Activated effector memory CD4-positive, alpha-beta T cell treated with Interleukin-2 at 50 U/mL for 16 hours (primary cell): ENCODE measurements around the gene EBPL.

ENCODE experiments used
- DNase-seq: peaks from one replicate; pipeline ENCODE4 v3.0.0-alpha.2; 2020

Gene EBPL

DNA sequence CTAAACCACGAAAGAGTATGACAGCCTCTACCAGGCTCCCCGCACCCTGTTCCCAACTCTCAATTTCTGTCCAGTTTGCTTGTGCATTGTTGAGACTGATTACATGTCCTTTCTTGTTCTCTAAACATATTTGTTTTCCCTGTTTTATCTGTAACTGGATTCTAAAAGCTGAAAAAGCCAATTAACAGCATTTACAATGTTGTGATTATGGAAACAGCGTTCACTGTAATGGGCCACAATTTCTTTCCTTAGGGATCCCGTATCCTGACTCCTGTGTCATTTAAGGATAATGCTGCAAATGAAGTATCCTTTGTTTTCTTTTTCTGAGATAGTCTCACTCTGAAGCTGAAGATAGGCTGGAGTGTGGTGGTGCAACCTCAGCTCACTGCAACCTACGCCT is 20.5 kb downstream of the EBPL start:
- DNase-seq, result no peak

DNA sequence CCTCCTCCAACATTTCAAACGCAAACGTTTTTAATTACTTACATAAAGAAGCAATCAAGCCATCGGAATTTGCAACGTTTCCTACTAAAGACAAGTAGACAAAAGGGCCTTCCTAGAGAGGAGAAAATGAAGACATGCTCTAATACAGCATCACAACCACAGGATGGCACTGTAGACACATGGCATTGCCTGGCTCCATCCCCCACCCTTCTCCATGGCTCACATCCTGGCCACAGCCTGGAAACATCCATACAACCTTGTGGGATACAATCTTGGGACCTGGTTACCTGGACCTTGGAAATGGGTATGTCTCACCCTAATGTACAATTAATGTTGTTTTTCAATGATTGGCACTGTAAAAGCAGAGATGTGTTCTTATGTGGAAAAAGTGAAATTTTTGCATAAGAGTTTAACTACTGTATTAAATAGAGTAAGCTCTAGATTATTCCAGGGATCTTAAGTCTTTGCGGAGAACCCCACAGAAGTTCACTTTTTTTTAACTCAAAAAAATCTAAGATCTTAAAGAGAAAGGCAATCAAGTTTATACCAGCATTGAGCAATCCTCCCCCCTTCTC is 21.5 kb downstream of the EBPL start:
- DNase-seq, result no peak

DNA sequence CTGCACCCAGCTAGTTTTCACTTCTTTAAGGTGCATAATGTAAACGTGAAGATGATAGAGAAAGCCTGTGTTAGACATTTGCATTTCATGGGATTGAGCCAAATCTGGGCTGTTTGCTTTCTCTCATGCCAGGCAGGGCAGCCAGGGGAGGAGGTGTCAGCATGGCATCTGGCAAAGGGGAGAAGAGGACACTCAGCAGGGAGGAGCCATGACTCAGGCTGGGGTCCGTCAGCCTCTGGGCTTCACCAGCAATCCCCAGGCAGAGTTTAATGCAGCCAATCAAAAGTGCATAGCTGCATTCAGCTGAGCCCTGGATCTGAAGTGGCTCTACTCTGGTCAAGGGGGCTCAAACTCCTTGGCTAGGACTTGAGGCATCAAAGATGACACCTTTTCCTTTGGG is 23.5 kb downstream of the EBPL start:
- no peak for DNase-seq

DNA sequence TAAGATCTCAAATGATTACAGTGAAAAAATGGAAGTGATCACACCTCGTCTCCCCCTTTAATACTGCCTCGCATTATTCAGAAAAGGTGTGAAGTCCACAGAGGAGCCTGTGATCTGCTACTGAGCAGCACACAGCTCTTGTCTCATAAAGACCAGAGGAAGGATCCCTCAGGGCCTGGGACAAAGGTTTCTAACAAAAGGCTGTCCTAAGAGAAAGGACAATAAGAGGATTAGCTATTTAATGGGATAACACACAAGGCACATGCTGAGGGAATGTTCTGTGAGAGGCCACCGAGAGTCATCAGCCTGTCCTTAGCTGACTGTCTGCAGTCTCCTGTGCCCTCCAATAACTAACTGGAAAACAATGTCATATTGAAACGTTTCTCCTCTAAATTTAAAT is 26.7 kb downstream of the EBPL start:
- DNase-seq, result no peak

DNA sequence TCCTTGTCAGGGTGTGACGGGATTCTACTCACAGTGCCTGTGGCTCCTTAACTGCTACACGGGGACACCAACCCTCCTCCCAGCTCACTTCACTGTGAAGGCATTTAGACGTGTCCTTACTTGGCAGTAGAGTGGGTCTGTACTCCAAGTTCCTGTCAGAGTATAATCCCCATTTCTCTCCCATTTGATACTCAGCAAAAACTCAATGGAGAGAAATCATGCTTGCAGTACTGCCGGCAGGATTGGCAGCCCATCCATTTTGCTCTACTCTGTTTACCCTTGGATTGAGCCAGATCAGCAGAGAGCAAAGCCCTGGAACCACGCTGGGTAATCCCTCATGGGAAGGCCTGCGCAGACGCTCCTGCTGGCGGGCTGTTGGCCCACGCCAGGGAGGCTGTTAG is 34.0 kb downstream of the EBPL start:
- no peak for DNase-seq

DNA sequence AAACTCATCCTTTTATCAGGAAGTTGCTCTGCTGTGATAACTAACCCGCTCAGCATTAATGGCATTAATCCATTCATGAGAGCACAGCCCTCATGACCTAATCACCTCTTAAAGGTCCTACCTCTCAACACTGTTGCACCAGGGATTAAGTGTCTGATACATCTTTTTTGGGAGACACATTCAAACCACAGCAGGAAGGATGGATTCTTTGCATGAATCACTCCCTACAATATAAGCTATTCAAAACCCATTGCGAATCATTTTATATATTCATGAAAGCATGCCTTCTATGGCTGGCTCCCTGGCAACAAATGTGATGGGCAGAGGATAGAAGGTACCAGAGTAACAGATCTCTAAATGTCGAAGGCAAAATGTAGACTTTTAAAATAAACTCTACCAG is 35.4 kb downstream of the EBPL start:
- DNase-seq, result no peak

DNA sequence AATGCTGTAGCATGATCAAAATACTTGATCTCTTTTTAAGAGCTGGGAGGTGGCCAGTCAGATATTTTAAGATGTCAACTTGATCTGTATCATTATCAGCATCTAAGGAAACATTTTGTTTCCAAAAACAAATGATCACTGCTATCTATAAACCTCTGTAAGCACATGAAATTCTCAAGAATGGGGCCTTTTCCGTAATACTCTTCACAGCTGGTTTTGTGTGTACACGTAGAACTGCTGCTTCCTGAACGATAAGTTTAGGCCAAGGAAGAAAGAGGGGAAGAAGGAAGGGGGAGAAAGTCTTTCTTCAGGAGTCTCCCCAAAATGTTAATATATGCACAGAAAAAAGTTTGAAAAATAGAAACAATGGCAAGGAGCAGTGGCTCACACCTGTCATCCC is 37.3 kb downstream of the EBPL start:
- no peak for DNase-seq

DNA sequence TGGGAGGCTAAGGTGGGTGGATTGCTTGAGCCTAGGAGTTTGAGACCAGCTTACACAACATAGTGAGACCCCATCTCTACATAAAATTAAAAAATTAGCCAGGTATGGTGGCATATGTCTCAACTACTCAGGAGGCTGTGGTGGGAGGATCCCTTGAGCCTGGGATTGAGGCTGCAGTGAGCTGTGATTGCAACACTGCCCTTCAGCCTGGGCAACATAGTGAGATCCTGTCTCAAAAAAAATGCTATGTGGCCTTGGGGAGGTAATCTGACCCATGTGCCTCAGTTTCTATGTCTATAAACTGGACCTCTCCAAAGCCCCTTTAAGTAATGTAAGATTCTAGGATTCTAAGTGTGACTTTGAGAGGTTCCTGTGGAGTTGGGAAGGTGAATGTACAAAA is 37.8 kb downstream of the EBPL start:
- DNase-seq, result no peak

DNA sequence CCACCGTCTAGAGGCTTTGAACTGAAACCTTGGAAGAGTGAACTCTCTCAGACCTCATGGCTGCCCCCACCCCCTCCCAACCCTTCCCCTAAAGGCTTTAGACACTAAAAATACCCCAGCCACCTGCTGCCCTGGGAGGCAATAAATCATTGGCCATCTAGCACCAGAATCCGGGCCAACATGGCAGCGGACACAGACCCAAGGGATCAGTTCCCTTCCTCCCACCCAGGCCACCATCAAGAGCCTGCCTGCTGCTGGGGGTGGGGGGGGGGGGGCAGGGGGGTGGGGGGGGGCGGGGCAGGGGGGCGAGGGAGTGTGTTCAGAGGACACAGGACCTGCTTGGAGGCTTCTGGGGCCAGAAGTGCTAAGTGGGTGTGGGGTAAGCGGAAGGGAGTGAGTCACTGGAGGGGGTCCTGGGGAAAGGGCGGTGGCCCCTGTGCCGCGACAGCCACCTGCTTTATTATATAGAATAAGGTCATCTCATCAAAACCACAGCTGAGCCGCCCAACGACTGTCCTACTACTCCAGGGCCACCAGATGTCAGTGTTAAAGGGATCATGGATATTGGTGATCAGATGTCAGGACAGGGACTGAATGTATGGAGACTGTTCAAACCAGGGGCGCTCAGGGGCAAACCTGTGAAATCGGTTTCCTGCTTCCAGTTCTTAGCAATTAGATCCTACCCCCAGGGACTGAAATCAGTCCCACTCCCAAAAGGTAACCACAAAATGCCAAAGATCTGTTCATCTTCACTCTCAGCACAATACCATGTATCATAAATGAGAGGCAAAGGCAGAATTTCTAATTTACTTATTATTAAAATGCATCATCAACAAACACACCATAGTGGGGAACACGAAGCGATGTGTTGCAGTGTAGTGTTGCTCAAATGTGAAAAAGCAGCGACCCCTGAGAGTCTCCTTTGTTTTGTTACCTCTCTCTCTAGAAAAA is 38.7 kb downstream of the EBPL start:
- DNase-seq, result no peak

DNA sequence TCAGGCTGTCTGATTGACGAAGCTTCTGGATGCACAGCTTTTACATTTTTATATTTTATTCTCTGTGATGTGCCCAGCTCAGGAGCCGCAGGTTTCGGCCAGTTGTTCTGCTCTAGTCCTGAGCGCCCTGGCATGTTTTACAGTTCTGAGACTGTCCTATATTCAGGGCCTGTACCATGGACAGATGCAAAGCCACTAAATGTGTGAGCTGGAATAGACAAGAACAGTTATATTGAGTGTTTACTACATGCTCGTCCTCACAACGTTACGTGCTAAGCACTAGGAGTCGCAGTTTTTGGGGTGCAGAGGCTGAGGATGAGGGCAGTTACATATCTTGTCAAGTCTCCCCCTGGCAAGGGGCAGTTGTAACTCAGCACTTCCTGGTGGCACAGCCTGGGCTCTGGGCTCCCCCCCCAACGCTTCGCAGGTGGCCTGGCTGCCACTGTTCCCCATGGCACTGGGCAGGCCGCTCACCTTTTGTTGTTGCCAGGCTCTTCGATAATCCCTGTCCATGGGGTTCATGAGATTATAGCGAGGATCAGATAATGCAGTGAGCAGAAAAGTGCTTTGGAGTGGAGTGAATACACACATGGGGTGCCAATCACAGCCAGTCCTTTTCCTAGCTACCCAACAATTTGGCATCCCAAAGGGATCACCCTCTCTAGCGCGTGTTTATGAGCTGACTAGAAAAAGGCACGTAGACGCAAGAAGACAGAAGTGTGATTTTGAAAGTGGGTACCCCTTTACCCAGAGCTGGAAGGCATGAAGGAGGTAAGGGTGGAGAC is 39.5 kb downstream of the EBPL start:
- DNase-seq, result no peak

DNA sequence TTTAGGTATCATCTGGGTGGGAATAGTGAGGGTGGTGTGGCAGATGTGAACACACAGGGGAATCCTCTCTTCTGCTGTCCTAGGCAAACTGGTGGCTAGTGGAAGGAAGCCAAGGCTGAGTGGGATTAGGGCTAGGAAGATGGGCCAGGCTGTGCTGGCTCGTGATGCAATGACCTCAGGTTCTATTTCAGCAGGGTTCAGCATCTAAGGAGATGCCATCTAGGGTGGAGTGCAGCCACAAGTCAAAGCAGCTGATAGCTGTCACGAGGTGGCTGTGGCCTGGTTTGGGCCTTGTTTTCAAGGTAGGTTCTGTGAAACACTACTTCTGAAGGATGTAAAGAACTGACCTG is 41.3 kb downstream of the EBPL start:
- DNase-seq, result no peak

DNA sequence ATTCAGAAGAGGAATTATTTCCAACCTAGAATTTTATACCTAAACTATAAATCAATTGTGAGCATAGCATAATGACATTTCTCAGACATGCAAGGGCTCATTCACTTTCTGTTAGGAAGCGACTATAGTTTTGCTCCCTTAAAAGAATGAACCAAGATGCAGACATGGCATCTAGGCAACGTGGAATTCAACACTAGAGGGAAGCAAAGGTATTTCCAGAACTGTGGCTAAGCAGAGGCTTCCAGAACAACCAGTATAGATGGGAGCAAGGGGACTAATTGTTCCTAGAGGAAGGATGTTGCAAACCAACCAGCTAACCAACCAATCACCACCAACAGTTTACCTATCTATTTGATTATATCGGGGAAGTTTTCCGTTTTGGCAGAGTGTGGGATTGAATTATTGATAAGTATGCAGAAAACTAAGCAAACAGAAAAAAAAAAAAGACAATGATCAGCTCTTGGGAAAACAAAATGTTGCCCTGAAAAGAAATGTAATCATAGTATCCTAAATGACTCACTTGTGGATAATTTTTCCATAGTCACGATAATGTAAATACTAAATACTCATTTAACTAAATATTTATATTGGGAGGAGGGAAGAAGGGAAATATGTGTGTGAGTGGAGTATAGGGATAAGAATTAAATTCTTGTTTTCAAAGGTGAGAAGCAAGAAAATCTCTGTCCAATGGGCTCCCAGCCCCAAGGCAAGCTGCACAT is 41.9 kb downstream of the EBPL start:
- no peak for DNase-seq

DNA sequence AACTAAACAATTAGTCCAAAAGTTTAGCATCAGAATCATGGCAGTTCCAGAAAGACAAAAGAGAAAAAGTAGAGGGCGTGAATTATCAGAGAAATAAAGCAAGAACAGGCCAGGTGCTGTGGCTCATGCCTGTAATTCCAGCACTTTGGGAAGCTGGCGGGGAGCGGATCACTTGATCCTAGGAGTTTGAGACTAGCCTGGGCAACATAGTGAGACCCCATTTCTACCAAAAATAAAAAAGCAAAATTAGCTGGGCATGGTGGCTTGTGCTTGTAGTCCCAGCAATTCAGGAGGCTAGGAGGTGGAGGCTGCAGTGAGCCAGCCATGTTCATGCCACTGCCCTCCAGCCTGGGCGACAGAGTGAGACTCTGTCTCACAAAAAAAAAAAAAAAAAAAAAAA is 44.6 kb downstream of the EBPL start:
- no peak for DNase-seq

DNA sequence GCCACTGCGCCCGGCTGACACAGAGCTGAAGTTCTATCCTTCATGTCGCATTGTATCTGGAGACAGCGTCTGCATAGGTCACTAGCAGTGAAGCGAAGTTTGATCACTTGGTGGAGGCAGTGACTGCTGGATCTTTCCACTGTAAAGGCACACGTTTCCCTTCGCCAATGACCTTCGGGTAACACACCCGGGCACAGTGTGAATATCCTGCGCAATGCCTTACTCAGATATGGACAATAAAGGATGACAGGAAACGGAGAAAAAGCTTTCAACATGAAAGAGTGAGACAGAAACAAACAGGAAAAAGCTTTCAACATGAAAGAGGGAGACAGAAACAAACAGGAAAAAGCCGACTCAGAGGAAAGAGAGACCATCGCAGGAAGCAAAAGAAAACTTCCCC is 45.8 kb downstream of the EBPL start:
- DNase-seq, result no peak

DNA sequence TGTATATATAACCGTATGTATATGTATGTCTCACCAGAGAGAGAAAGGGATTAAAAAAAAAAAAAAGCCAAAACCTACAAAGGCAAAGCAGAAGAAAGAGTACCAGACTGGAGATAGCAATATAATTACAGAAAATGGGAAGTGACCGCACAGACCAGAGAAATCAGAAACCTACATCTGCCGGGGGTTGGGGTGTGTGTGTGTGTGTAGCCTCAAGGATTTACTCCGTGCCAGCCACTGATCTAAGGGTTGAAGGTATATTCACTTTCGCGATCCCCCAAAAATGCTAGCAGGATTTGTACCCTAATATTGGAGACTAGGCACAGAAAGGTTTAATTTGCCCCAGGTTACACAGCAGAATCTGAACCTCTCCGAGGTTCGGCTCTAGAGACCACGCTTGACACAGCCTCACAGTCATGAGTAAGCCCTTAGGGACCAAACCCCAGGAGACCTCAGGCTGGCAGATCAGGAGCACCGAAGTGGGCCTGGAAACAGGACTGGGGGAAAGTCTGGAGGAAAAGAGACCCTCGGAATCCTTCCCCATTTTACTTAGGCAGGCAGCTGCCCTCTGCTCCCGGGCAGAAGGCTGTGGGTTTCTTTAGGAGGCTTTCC is 48.1 kb downstream of the EBPL start:
- no peak for DNase-seq

DNA sequence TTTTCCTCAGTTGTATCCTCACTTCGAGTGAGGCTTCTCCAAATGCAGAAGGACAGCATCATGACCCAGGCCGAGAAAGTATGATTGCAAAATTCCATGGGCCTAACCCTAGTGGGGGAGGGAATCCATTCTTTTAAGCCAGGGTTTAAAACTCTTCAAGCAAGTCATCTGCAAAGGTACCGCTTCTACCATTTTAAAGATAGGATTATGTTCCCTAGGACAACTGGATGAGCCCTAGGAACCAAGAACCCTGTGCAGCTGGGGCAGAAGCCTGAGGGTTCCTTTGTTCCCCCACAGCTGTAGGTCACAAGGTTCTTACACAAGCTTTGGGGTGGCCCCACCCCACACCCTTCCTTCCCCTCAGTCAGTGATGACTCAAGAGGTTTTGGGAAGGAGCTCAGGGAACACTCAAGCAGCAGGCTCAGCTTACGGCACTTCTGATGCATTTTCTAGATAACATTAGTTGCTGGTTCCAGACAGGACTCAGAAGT is 49.4 kb downstream of the EBPL start:
- DNase-seq, result no peak

DNA sequence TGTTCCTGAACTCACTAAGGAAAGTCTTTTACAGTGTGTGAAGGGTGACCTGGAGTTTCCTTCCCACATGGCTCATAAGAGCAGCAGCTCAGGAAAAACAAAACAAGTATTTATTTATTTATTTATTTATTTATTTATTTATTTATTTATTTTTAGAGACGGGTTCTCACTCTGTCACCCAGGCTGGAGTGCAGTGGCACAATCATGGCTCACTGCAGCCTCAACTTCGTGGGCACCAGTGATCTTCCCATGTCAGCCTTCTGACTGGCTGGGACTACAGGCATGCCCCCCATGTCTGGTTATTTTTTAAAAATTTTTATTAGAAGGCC is 52.6 kb downstream of the EBPL start:
- no peak for DNase-seq

DNA sequence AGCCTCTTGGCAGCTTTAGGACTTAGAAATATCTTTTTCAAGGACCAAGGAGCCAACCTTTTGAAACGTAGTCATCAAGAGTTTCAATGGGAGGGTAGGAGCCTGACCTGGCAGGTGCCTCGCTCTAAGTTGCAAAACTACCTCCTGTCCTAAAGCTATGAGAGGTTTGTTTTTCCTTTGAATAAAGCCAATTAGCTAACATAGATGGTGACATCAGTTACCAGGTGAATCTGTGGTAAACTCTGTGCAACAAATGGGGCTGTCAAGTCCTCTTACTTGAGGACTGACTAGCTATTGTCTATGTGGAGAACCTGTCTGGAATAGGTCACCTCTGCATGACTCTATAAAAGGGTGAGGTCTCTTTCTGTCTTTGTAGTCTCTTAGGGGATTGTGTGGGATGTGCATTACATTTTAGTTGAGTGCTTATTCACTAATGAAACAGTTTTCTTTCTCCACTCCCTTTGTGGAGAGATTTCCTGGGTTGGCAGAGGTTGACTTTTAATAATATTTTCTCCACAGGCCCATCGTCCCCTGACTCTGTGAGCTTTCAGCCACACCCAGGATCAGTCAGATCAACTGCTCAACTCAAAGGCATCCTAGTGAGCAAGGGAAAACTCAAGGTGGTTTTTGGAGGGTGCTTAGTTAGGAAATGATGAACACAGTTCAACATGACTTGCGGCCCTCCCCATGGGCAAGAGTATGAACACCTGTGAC is 53.1 kb downstream of the EBPL start:
- no peak for DNase-seq

DNA sequence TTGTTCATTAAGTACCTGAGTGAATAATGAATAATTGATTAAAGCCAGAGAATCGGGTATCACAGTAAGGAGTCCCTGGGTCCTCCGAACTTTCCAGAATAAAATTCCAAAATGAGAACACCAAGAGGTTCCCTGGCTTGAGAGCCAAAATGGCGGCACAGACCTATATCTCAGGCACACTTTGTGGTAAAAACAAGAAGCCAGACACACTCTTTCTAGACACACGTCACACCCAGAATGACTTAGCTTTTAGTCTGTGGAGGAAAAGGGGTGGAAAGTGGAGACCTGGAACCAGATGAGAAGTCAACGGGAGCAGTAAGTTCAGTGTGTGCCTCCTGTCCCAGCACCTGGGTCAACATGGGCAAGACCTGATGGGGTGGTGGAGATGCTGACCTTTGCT is 54.6 kb downstream of the EBPL start:
- no peak for DNase-seq

DNA sequence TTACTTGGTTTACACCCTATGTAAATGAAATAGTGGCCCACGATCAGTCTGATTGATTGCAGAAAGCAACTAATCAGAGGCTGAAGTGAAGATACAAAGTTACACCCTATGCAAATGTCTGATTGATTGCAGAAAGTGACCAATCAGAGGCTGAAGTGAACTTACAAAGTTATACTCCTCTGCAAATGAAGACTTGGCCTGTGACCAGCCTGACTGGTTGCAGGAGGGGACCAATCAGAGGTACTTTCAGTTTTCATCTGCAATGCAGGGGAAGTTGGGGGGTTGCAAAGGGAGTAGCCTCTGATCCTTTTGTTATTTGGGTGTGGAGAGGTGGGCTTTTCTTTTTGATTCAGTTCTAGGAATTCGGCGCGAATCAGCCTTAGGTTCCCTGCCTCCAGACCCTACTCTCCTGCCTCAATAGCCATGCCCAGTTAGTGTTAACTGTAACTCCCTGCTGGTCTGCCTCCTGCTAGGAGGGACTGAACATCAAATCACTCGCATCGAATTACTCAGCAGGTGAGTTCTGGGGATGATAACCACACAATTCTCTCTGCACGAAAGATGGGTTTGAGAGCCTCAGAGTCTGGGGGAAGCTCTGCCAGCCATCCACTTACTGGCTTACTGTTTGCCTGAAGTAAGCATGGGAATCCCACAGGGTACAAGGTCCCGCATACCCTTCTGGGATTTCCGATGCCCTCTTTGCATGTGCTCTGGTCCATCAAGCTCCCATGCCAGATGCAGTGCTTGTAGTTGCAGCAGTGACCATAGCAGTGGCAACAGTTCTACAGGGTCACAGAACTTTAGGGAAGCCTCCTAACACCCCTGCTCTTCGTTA is 55.5 kb downstream of the EBPL start:
- DNase-seq, result peak; percentile 8

DNA sequence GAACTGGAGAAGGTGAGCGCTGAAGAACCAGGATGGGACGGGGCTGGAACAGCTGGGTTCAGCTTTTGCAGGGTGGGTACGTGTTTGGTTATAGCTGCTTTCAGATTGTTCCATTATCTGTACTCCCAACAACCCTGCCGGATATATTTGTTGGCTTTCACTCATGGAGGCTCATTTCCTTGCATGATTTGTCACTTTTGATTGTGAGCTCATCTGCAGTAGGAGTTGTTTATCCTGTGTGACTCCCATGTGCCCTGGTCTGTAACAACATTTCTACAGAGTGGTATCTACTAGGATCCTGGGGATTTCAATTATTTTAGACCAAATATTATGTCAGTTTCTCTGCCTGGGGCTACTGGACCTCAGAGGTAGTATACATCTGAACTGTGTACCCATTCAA is 57.6 kb downstream of the EBPL start:
- no peak for DNase-seq
